HepG2 (cell line): ENCODE data around the gene RHOG. TPM values are rescaled to one million over a fixed set of nuclear protein-coding genes. Genes with fewer than 3 reads are reported as not detected.
A peak's percentile ranks its signal among the peaks of the same experiment; 100 is the strongest.

Source experiments
- ARID5B ChIP-seq: IDR thresholded peaks from 2 replicates; pipeline ENCODE4 v1.4.0; 2020; ENCODE audit warnings: mild to moderate bottlenecking, missing genetic modification reagents
- CERS6 ChIP-seq: sonication (generic); formaldehyde crosslinking; IDR thresholded peaks from 2 replicates; pipeline ENCODE4 v1.5.0; 2020; ENCODE audit warnings: missing genetic modification reagents
- CHD4 ChIP-seq: fragments of 200-600 bp; sonication (generic); IDR thresholded peaks from 2 replicates; pipeline ENCODE4 v1.7.0; 2017; ENCODE audit warnings: mild to moderate bottlenecking, low read length, borderline replicate concordance
- GLI4 ChIP-seq: sonication (generic); formaldehyde crosslinking; IDR thresholded peaks from 2 replicates; pipeline ENCODE4 v1.5.1; 2020; ENCODE audit warnings: missing genetic modification reagents, mild to moderate bottlenecking, moderate library complexity, borderline replicate concordance
- HHEX ChIP-seq: IDR thresholded peaks from 2 replicates; pipeline ENCODE4 v1.6.1; 2016; ENCODE audit warnings: control low read depth
- HMGXB4 ChIP-seq, 2 experiments: sonication (generic) in 1 of 2; formaldehyde crosslinking in 1 of 2; IDR thresholded peaks; 2 replicates each; pipeline versions ENCODE4 v1.4.0 to v1.6.1; 2018 to 2020; ENCODE audit warnings: missing genetic modification reagents in 2 of 2, borderline replicate concordance in 1 of 2, low read depth in 1 of 2, mild to moderate bottlenecking in 1 of 2, missing biosample characterization in 1 of 2
- MLX ChIP-seq: IDR thresholded peaks from 2 replicates; pipeline ENCODE4 v1.6.1; 2016
- NFIC ChIP-seq: IDR thresholded peaks from 2 replicates; pipeline ENCODE4 v1.6.1; 2012; ENCODE audit warnings: mild to moderate bottlenecking, low read length, inconsistent platforms
- NR2F6 ChIP-seq, 2 experiments: IDR thresholded peaks; 2 replicates each; pipeline ENCODE4 v1.6.1; 2016; ENCODE audit warnings: antibody characterized with exemption in 1 of 2, mild to moderate bottlenecking in 1 of 2
- POLR2G ChIP-seq: fragments of 200-400 bp; formaldehyde crosslinking; IDR thresholded peaks from 2 replicates; pipeline ENCODE4 v1.6.1; 2018; ENCODE audit warnings: mild to moderate bottlenecking, low read depth, low read length, moderate library complexity
- REL ChIP-seq: sonication (generic); formaldehyde crosslinking; conservative IDR thresholded peaks from 2 replicates; pipeline ENCODE4 v1.8.0; 2022; ENCODE audit warnings: mild to moderate bottlenecking, missing genetic modification reagents, moderate library complexity
- SMAD3 ChIP-seq: sonication (generic); formaldehyde crosslinking; IDR thresholded peaks from 2 replicates; pipeline ENCODE4 v1.4.0; 2020; ENCODE audit warnings: missing genetic modification reagents
- SMC3 ChIP-seq: IDR thresholded peaks from 2 replicates; pipeline ENCODE4 v1.6.1; 2011; ENCODE audit warnings: low read length, improper control_type of control experiment
- SOX13 ChIP-seq, 3 experiments: fragments of 450-650 bp in 1 of 3; sonication (generic) in 1 of 3; formaldehyde crosslinking in 1 of 3; IDR thresholded peaks in 2 of 3; conservative IDR thresholded peaks in 1 of 3; 2 replicates each; pipeline versions ENCODE4 v1.5.0 to v1.6.1; 2016 to 2020; ENCODE audit warnings: antibody characterized with exemption in 1 of 3, mild to moderate bottlenecking in 1 of 3, missing compliant biosample characterization in 1 of 3, missing genetic modification reagents in 1 of 3, moderate library complexity in 1 of 3
- TP53 ChIP-seq: sonication (generic); formaldehyde crosslinking; conservative IDR thresholded peaks from 2 replicates; pipeline ENCODE4 v1.4.0; 2020; ENCODE audit warnings: missing genetic modification reagents
- ZNF331 ChIP-seq: sonication (generic); formaldehyde crosslinking; IDR thresholded peaks from 2 replicates; pipeline ENCODE4 v1.4.0; 2020; ENCODE audit warnings: missing genetic modification reagents
- ZNF343 ChIP-seq: sonication (generic); formaldehyde crosslinking; IDR thresholded peaks from 2 replicates; pipeline ENCODE4 v1.4.0; 2020; ENCODE audit warnings: mild to moderate bottlenecking, missing genetic modification reagents
- ZNF513 ChIP-seq: sonication (generic); formaldehyde crosslinking; conservative IDR thresholded peaks from 2 replicates; pipeline ENCODE4 v1.5.0; 2020; ENCODE audit warnings: missing genetic modification reagents
- ZNF841 ChIP-seq: sonication (generic); formaldehyde crosslinking; IDR thresholded peaks from 2 replicates; pipeline ENCODE4 v1.8.1; 2023; ENCODE audit warnings: missing genetic modification reagents, borderline replicate concordance
- polyA plus RNA-seq, 8 experiments: library from polyadenylated mRNA; depleted of rRNA in 3 of 8; stranded (reverse) in 7 of 8; unstranded in 1 of 8; fragments of >200 nt; fragmentation: Illumina TruSeq in 4 of 8; extraction: Trizol in 4 of 8; gene quantifications; 2 replicates each; pipeline versions ENCODE4 v1.2.1 to v1.2.3, GENCODE V29; 2011 to 2016; ENCODE audit warnings: low read depth in 4 of 8, missing spikeins in 1 of 8, mixed read lengths in 1 of 8; ENCODE audit not compliant: insufficient read depth in 1 of 8
- total RNA-seq, 5 experiments: library from RNA; depleted of rRNA; stranded (reverse); fragments of >200 nt; fragmentation: Illumina TruSeq; extraction: Trizol; gene quantifications; 2 replicates each; pipeline ENCODE4 v1.2.3, GENCODE V29; 2016; ENCODE audit warnings: low read depth in 1 of 5

The RHOG gene
- total and polyA plus RNA-seq, 2 of the 13 experiments (the other 11 are each of a cell fraction or from before 2014, with no cell fraction given), result 7.7 to 23.4 TPM

GRCh38 chr11:3807909-3808860, 32.6 kb downstream of the RHOG start, which contains the start of gene PGAP2 (continued):
- no peak for TF ChIP-seq ARID5B (CRISPR knock-in tag)
- TF ChIP-seq NFIC, result no peak
- TF ChIP-seq ZNF513 (CRISPR knock-in tag), result no peak
- TF ChIP-seq ZNF841, result no peak
- TF ChIP-seq MLX (CRISPR knock-in tag), result no peak
- TF ChIP-seq TP53, result no peak
- no peak for TF ChIP-seq SOX13 (IDR thresholded peaks at IDR 0.05)
- no peak for TF ChIP-seq SOX13 (CRISPR knock-in tag; conservative IDR thresholded peaks at IDR 0.05 in 1 of 2, IDR thresholded peaks at IDR 0.05 in 1 of 2)
- no peak for TF ChIP-seq GLI4 (CRISPR knock-in tag)
- peak; percentile 89 for TF ChIP-seq ZNF331 (CRISPR knock-in tag)
- no peak for TF ChIP-seq ZNF343 (CRISPR knock-in tag)
- no peak for TF ChIP-seq NR2F6 (IDR thresholded peaks at IDR 0.05)
- TF ChIP-seq NR2F6 (CRISPR knock-in tag; IDR thresholded peaks at IDR 0.05), result no peak
- no peak for TF ChIP-seq HHEX (CRISPR knock-in tag)
- TF ChIP-seq SMAD3 (CRISPR knock-in tag), result 0 out of 2 replicates have a peak, but pooled peaks have one; percentile 25
- TF ChIP-seq SMC3, result peak; percentile 46
- TF ChIP-seq POLR2G, result no peak; the same call in none of the 2 replicates
- no peak for TF ChIP-seq CERS6
- TF ChIP-seq REL (CRISPR knock-in tag), result 0 out of 2 replicates have a peak, but pooled peaks have one; percentile 34
- TF ChIP-seq HMGXB4 (CRISPR knock-in tag; IDR thresholded peaks at IDR 0.05; ENCODE audit: borderline replicate concordance in 1 of 2, low read depth in 1 of 2), result peak; percentile 50 to 56; a peak in 3 of 4 replicates
- TF ChIP-seq CHD4, result no peak
